Fibroblast of skin of left biceps (primary cell): ENCODE data around the gene CASKIN1.
"Not testable (repeated sequence)": the region's sequence is repeated elsewhere in the genome, so short reads cannot be mapped to it uniquely, and the experiment has no call there.

Source experiments
- DNase-seq, 2 experiments: peaks; one replicate each; pipeline ENCODE4 v3.0.0-alpha.2; 2013; ENCODE audit warnings: low read depth in 2 of 2

The CASKIN1 gene

GRCh38 chr16:2196162-2196980, at the start of gene CASKIN1:
TSS of gene CASKIN1 (minus strand) at chr16:2196605. CDS start at chr16:2196432, 173 bp downstream.
- no peak for DNase-seq

GRCh38 chr16:2244926-2245795, 48.8 kb upstream of the CASKIN1 start:
- DNase-seq, result no peak

- no peak for DNase-seq
Measured at GRCh38 chr16:2244301-2244700, 47.9 kb upstream of the CASKIN1 start.

- DNase-seq, result no peak
Measured at GRCh38 chr16:2243781-2244180, 47.4 kb upstream of the CASKIN1 start.

- no peak for DNase-seq
Measured at GRCh38 chr16:2243031-2243528, 46.7 kb upstream of the CASKIN1 start.

GRCh38 chr16:2242598-2242997, 46.2 kb upstream of the CASKIN1 start:
- DNase-seq, result no peak

- DNase-seq, result not testable (repeated sequence)
Measured at GRCh38 chr16:2240331-2240730, 43.9 kb upstream of the CASKIN1 start.

GRCh38 chr16:2238838-2239675, 42.7 kb upstream of the CASKIN1 start:
- no peak for DNase-seq

GRCh38 chr16:2238150-2238837, 41.9 kb upstream of the CASKIN1 start:
- DNase-seq, result no peak

- no peak for DNase-seq
Measured at GRCh38 chr16:2237493-2238149, 41.2 kb upstream of the CASKIN1 start.

- no peak for DNase-seq
Measured at GRCh38 chr16:2237102-2237482, 40.7 kb upstream of the CASKIN1 start.

GRCh38 chr16:2236337-2237101, 40.1 kb upstream of the CASKIN1 start, which contains the start of gene DNASE1L2:
TSS of gene DNASE1L2 (plus strand) at chr16:2236444. CDS start at chr16:2236817, 373 bp downstream.
- DNase-seq, result no peak

- DNase-seq, result no peak
Measured at GRCh38 chr16:2235695-2236336, 39.4 kb upstream of the CASKIN1 start.

- no peak for DNase-seq
Measured at GRCh38 chr16:2235234-2235651, 38.8 kb upstream of the CASKIN1 start.

GRCh38 chr16:2234813-2235170, 38.4 kb upstream of the CASKIN1 start:
- no peak for DNase-seq

GRCh38 chr16:2233872-2234812, 37.7 kb upstream of the CASKIN1 start:
- DNase-seq, result no peak

- DNase-seq, result no peak
Measured at GRCh38 chr16:2233046-2233775, 36.8 kb upstream of the CASKIN1 start.
